ENCODE data around the gene EVL.

- TF ChIP-seq CTCF (conservative IDR thresholded peaks at IDR 0.05; ENCODE audit: low read depth, low read length) = no peak
- TF ChIP-seq EZH2 (IDR thresholded peaks at IDR 0.05; ENCODE audit: borderline replicate concordance, low read depth, low read length, poor library complexity, severe bottlenecking) = no peak
These were observed 836 bp downstream of the EVL start for GRCh38 chr14:100065942-100066574.
